Right hindlimb (tissue), 1 donor: ENCODE results near the gene NCK2.

Source experiments
- DNase-seq: peaks from one replicate; pipeline ENCODE4 v3.0.0-alpha.2; 2018

Gene NCK2

GRCh38 chr2:105934467-105934866 lies 189.8 kb downstream of the NCK2 start:
- DNase-seq = no peak

DNA sequence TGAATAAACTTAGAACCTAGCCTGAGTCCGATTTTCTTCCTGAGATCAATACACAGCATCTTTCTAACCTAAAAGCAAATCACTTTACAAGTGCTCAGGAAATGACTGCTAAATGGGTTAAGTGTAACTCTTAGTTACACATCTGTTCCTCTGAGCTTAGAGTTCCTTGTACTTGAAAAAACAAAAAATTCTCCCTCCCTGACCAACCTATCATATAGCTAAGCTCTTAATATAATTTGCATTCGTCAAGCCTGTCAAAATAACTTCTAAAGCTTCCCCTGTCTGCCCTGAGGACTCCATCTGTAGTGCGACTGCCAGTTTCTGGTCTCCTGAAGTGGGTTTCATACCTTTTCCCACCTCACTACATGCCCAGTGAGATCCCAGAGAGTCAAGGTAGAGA lies 190.4 kb downstream of the NCK2 start:
- DNase-seq = no peak

- DNase-seq = no peak
These were observed 192.2 kb downstream of the NCK2 start for GRCh38 chr2:105936954-105937353.

DNA sequence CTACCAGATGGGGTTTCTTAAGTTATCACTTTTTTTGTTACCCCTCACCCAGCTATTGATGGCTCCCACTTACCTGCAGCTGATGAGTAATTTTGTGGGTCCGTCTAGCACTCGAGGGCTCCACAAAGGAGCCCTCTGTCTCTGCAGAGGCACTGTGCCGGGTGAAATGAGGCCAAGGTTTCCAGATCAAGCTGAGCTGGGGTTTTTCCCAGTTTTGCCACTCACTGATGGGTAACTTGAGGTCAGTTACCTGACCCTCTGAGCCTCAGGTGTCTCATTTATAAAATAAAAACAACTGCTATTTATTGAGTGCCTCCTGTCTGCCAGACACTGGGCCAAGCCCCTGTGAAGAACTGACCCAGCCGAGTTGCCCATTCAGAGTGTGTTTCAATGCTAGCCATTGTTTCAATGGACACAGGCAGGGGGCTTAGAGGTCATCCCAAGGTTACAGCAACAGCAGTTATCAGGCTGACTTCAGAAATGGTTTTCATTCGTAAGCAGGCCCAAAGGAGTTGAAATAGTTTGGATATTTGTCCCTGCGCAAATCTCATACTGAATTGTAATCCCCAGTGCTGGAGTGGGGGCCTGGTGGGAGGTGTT lies 192.9 kb downstream of the NCK2 start:
- DNase-seq = no peak
